GM23338 (cell line): ENCODE measurements around the gene ZNF543. TPM values are rescaled to one million over a fixed set of nuclear protein-coding genes. Genes with fewer than 3 reads are reported as not detected.

ENCODE experiments used
- ATAC-seq: fragments of 200-7000 bp; cut with Tn5 transposase; 3 replicates; pipeline ENCODE4 v1.9.1; 2020
- DNase-seq: peaks from one replicate; pipeline ENCODE4 v3.0.0-alpha.2; 2015; ENCODE audit warnings: low spot score
- H2AFZ ChIP-seq: fragments of 200-600 bp; sonication (generic); 2 replicates; pipeline ENCODE4 v1.8.0; 2016; ENCODE audit warnings: antibody characterized with exemption, mild to moderate bottlenecking, moderate library complexity
- H3F3A ChIP-seq: fragments of 200-600 bp; sonication (generic); replicated peaks from 2 replicates; pipeline ENCODE4 v1.8.0; 2017; ENCODE audit warnings: antibody characterized with exemption, mixed run types, low read depth
- H3K27ac ChIP-seq: fragments of 200-600 bp; sonication (generic); 2 replicates; pipeline ENCODE4 v1.6.1; 2016; ENCODE audit warnings: low read depth
- H3K27me3 ChIP-seq: fragments of 200-600 bp; sonication (generic); 2 replicates; pipeline ENCODE4 v1.8.0; 2016; ENCODE audit warnings: mild to moderate bottlenecking, mixed run types, moderate library complexity; ENCODE audit not compliant: insufficient read depth
- H3K36me3 ChIP-seq: fragments of 200-600 bp; sonication (generic); 2 replicates; pipeline ENCODE4 v1.8.0; 2016; ENCODE audit warnings: mild to moderate bottlenecking; ENCODE audit not compliant: insufficient read depth
- H3K4me1 ChIP-seq: fragments of 200-600 bp; sonication (generic); 2 replicates; pipeline ENCODE4 v1.8.0; 2016; ENCODE audit warnings: mild to moderate bottlenecking, moderate library complexity; ENCODE audit not compliant: insufficient read depth
- H3K4me2 ChIP-seq: fragments of 200-600 bp; sonication (generic); 2 replicates; pipeline ENCODE4 v1.7.1; 2017; ENCODE audit warnings: mixed run types
- H3K4me3 ChIP-seq: fragments of 200-600 bp; sonication (generic); 2 replicates; pipeline ENCODE4 v1.6.1; 2016; ENCODE audit warnings: mixed run types
- H3K79me2 ChIP-seq: fragments of 200-600 bp; sonication (generic); replicated peaks from 2 replicates; pipeline ENCODE4 v1.8.0; 2017; ENCODE audit warnings: mild to moderate bottlenecking; ENCODE audit not compliant: insufficient read depth
- H3K9me2 ChIP-seq: fragments of 200-600 bp; sonication (generic); 2 replicates; pipeline ENCODE4 v1.8.0; 2017; ENCODE audit not compliant: insufficient read depth
- H4K20me1 ChIP-seq: fragments of 200-600 bp; sonication (generic); replicated peaks from 2 replicates; pipeline ENCODE4 v1.8.0; 2017; ENCODE audit warnings: mild to moderate bottlenecking; ENCODE audit not compliant: insufficient read depth
- H3K27ac Mint-ChIP-seq: 2 replicates; pipeline ENCODE4 v1.8.0; 2020; ENCODE audit warnings: inconsistent platforms, mild to moderate bottlenecking, moderate library complexity, mixed read lengths
- H3K27me3 Mint-ChIP-seq: 3 replicates; pipeline ENCODE4 v1.8.0; 2022; ENCODE audit warnings: low read depth, mild to moderate bottlenecking, moderate library complexity, mixed read lengths, inconsistent platforms; ENCODE audit not compliant: insufficient read depth, poor library complexity
- H3K36me3 Mint-ChIP-seq: 3 replicates; pipeline ENCODE4 v1.8.0; 2021; ENCODE audit warnings: low read depth, mild to moderate bottlenecking, inconsistent platforms, moderate library complexity, mixed read lengths
- H3K4me1 Mint-ChIP-seq: 3 replicates; pipeline ENCODE4 v1.8.0; 2020; ENCODE audit warnings: mild to moderate bottlenecking, inconsistent platforms, mixed read lengths
- H3K4me3 Mint-ChIP-seq: 3 replicates; pipeline ENCODE4 v1.8.0; 2021; ENCODE audit warnings: moderate library complexity, mild to moderate bottlenecking, inconsistent platforms, mixed read lengths
- H3K9me3 Mint-ChIP-seq: 3 replicates; pipeline ENCODE4 v1.8.0; 2020; ENCODE audit warnings: moderate library complexity, mild to moderate bottlenecking, inconsistent platforms, mixed read lengths
- ETS1 ChIP-seq: IDR thresholded peaks from 2 replicates; pipeline ENCODE4 v1.6.1; 2016; ENCODE audit warnings: antibody characterized with exemption
- JUNB ChIP-seq: IDR thresholded peaks from one replicate; pipeline ENCODE4 v1.6.1; 2016; ENCODE audit warnings: antibody characterized with exemption; ENCODE audit not compliant: unreplicated experiment
- NANOG ChIP-seq: IDR thresholded peaks from 2 replicates; pipeline ENCODE4 v1.6.1; 2016; ENCODE audit warnings: antibody characterized with exemption, borderline replicate concordance
- POLR2AphosphoS5 ChIP-seq: IDR thresholded peaks from 2 replicates; pipeline ENCODE4 v1.6.1; 2016; ENCODE audit warnings: antibody characterized with exemption, low read depth
- ZNF114 ChIP-seq: fragments of 250-450 bp; sonication (Bioruptor Pico); IDR thresholded peaks from 2 replicates; pipeline ENCODE4 v1.5.0; 2020; ENCODE audit warnings: mild to moderate bottlenecking, moderate library complexity
- polyA plus RNA-seq: library from polyadenylated mRNA; unstranded; fragments of >200 nt; fragmentation: Nextera tagmentation; extraction: Ambion mirVana; gene quantifications from 2 replicates; pipeline ENCODE4 v1.2.1, GENCODE V29; 2016
- total RNA-seq: library from RNA; depleted of rRNA; stranded (reverse); fragments of >200 nt; shearing (Covaris generic); gene quantifications from 2 replicates; pipeline ENCODE4 v1.2.3, GENCODE V29; 2014; rRNA removed

The ZNF543 gene
- total and polyA plus RNA-seq, 2 experiments from 2014 or later = 2.4 to 10.3 TPM

GRCh38 chr19:57377498-57378146 is 57.4 kb downstream of the ZNF543 start:
- Mint-ChIP-seq H3K9me3 (peaks cover 59% of the 10 kb centered on the region), H3K36me3 (peaks cover 71% of the 10 kb centered on the region), H3K27me3 (peaks cover 6% of the 10 kb centered on the region), H3K27ac (no peak overlapping the region), H3K4me3 (no peak overlapping the region), H3K4me1 (no peaks in the 10 kb centered on the region)
- no peak overlapping the region for H3K4me2 ChIP-seq
- H4K20me1 ChIP-seq = no peaks in the 10 kb centered on the region
- H3K4me1 ChIP-seq = no peaks in the 10 kb centered on the region
- no peak overlapping the region for H3K27ac ChIP-seq
- TF ChIP-seq POLR2AphosphoS5 (no peak), ETS1 (no peak), ZNF114 (no peak), NANOG (no peak), JUNB (no peak)
- DNase-seq (no peak), ATAC-seq (no peak)
- no peaks in the 10 kb centered on the region for H3F3A ChIP-seq
- no peak overlapping the region for H2AFZ ChIP-seq
- H3K9me2 ChIP-seq = peaks cover 3% of the 10 kb centered on the region; the same call in 1 of the 2 replicates
- H3K36me3 ChIP-seq = peaks cover 4% of the 10 kb centered on the region; the same call in 1 of the 2 replicates
- H3K4me3 ChIP-seq = no peak overlapping the region
- H3K27me3 ChIP-seq = no peaks in the 10 kb centered on the region
- H3K79me2 ChIP-seq = no peaks in the 10 kb centered on the region

Other genes with a start within 250 kb of the ZNF543 start
- gene USP29, start 200.5 kb upstream of the ZNF543 start, total RNA-seq = not detected in 2 replicates
- not detected in 2 replicates for gene USP29, start 200.5 kb upstream of the ZNF543 start, polyA plus RNA-seq
- not detected in 2 replicates for gene ZIM3, start 175.3 kb upstream of the ZNF543 start, total RNA-seq
- not detected in 2 replicates for gene ZIM3, start 175.3 kb upstream of the ZNF543 start, polyA plus RNA-seq
- gene DUXA, start 153.0 kb upstream of the ZNF543 start, total RNA-seq = not detected in 2 replicates
- not detected in 2 replicates for gene DUXA, start 153.0 kb upstream of the ZNF543 start, polyA plus RNA-seq
- gene ZNF264, start 129.0 kb upstream of the ZNF543 start, total RNA-seq = 15.5 and 25.9 TPM in 2 replicates
- 3.4 and 4.0 TPM in 2 replicates for gene ZNF264, start 129.0 kb upstream of the ZNF543 start, polyA plus RNA-seq
- gene AURKC, start 89.4 kb upstream of the ZNF543 start, total RNA-seq = 2.4 and 6.7 TPM in 2 replicates
- 3.2 and 4.9 TPM in 2 replicates for gene AURKC, start 89.4 kb upstream of the ZNF543 start, polyA plus RNA-seq
- gene ZNF805, start 79.8 kb upstream of the ZNF543 start, total RNA-seq = 18.5 and 19.0 TPM in 2 replicates
- 1.3 and 1.7 TPM in 2 replicates for gene ZNF805, start 79.8 kb upstream of the ZNF543 start, polyA plus RNA-seq
- gene ZNF460, start 40.0 kb upstream of the ZNF543 start, total RNA-seq = 79.6 and 81.7 TPM in 2 replicates
- gene ZNF460, start 40.0 kb upstream of the ZNF543 start, polyA plus RNA-seq = 3.0 and 3.4 TPM in 2 replicates
- 10.1 and 12.4 TPM in 2 replicates for gene ZNF304, start 30.8 kb downstream of the ZNF543 start, total RNA-seq
- 2.7 and 3.5 TPM in 2 replicates for gene ZNF304, start 30.8 kb downstream of the ZNF543 start, polyA plus RNA-seq
- 17.1 and 24.1 TPM in 2 replicates for gene TRAPPC2B, start 43.1 kb downstream of the ZNF543 start, total RNA-seq
- gene TRAPPC2B, start 43.1 kb downstream of the ZNF543 start, polyA plus RNA-seq = 55.2 and 60.5 TPM in 2 replicates
- gene ZNF547, start 43.1 kb downstream of the ZNF543 start, total RNA-seq = 4.9 and 5.1 TPM in 2 replicates
- 0.71 and 1.1 TPM in 2 replicates for gene ZNF547, start 43.1 kb downstream of the ZNF543 start, polyA plus RNA-seq
- 7.4 and 9.8 TPM in 2 replicates for gene ZNF548, start 69.4 kb downstream of the ZNF543 start, total RNA-seq
- 1.9 and 2.4 TPM in 2 replicates for gene ZNF548, start 69.4 kb downstream of the ZNF543 start, polyA plus RNA-seq
- gene ZNF17, start 90.7 kb downstream of the ZNF543 start, total RNA-seq = 10.7 and 15.0 TPM in 2 replicates
- gene ZNF17, start 90.7 kb downstream of the ZNF543 start, polyA plus RNA-seq = 1.1 and 2.6 TPM in 2 replicates
- gene ZNF749, start 114.9 kb downstream of the ZNF543 start, total RNA-seq = 19.5 and 26.4 TPM in 2 replicates
- 30.1 and 30.9 TPM in 2 replicates for gene ZNF749, start 114.9 kb downstream of the ZNF543 start, polyA plus RNA-seq
- gene VN1R1, start 136.7 kb downstream of the ZNF543 start, total RNA-seq = 1.5 and 2.7 TPM in 2 replicates
- 0.54 and 1.2 TPM in 2 replicates for gene VN1R1, start 136.7 kb downstream of the ZNF543 start, polyA plus RNA-seq
- gene ZNF772, start 157.1 kb downstream of the ZNF543 start, total RNA-seq = 27.7 and 28.0 TPM in 2 replicates
- 2.5 and 3.5 TPM in 2 replicates for gene ZNF772, start 157.1 kb downstream of the ZNF543 start, polyA plus RNA-seq
- gene ZNF419, start 167.3 kb downstream of the ZNF543 start, total RNA-seq = 11.0 and 22.4 TPM in 2 replicates
- 4.7 and 5.4 TPM in 2 replicates for gene ZNF419, start 167.3 kb downstream of the ZNF543 start, polyA plus RNA-seq
- 3.8 and 12.9 TPM in 2 replicates for gene ZNF773, start 179.5 kb downstream of the ZNF543 start, total RNA-seq
- gene ZNF773, start 179.5 kb downstream of the ZNF543 start, polyA plus RNA-seq = 4.1 and 4.2 TPM in 2 replicates
- 10.2 and 11.6 TPM in 2 replicates for gene ZNF549, start 206.9 kb downstream of the ZNF543 start, total RNA-seq
- gene ZNF549, start 206.9 kb downstream of the ZNF543 start, polyA plus RNA-seq = 3.5 and 4.3 TPM in 2 replicates
- gene ZNF550, start 239.4 kb downstream of the ZNF543 start, total RNA-seq = 13.1 and 14.7 TPM in 2 replicates
- gene ZNF550, start 239.4 kb downstream of the ZNF543 start, polyA plus RNA-seq = 4.6 and 5.7 TPM in 2 replicates